SK-MEL-5 (cell line): Measurements from ENCODE around the gene CHN2. TPM values are rescaled to one million over a fixed set of nuclear protein-coding genes. Genes with fewer than 3 reads are reported as not detected.
"Not testable (repeated sequence)": the region's sequence is repeated elsewhere in the genome, so short reads cannot be mapped to it uniquely, and the experiment has no call there.

Experiments used
- DNase-seq: peaks from one replicate; pipeline ENCODE4 v3.0.0-alpha.2; 2016; ENCODE audit warnings: low read depth, low spot score
- in situ Hi-C: cut with HindIII; loops from 2 replicates; pipeline ENCODE4 v1.10.0; 2016; ENCODE audit warnings: low sequenced_read_pairs, high pct_unique_total_duplicates, low pct_unique_long_range_greater_than_20kb
- total RNA-seq: library from RNA; depleted of rRNA; stranded (reverse); fragments of >200 nt; shearing (Covaris generic); gene quantifications from 2 replicates; pipeline ENCODE4 v1.2.3, GENCODE V29; 2014

Gene CHN2
- total RNA-seq, 1 experiment from 2014 or later, result 39.5 TPM

GRCh38 chr7:29242265-29242664 is 47.7 kb downstream of the CHN2 start:
- in situ Hi-C loops, result no loop called here
- no peak for DNase-seq

DNA sequence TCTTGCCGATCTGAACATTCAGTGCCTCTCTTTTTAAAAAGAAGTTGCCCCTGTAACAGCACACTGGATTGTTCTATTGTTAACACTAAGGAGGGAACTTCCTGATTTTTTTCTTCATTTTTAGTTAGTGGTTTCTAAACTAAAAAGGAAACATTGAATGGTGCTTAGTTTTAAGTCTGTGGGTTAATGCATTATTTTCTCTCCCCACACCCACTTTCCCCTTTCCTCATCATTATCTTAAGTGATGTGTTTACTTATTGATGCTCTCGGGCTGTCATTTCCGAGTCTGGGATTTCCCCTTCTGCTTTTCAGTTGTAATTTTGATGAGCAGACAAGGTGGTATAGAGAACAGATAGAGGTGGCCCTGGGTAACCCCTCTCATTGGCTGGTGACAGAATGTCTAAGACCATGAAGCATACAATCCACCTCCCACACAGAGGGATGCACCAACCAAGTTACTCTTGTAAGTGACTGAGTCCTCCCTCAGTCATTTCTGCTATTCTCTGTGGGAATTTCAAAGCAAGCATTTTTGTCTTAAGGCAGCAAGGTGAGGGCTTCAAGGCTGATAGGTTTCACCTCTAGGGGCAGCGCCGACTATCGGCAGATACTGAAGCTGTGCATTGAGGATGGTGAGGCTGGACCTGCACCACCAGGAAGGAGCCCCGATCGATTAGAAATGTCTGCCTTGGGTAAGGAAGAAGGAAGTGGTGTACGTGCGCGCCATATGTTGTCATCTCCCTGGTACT is 49.5 kb downstream of the CHN2 start:
- in situ Hi-C loops, result no loop called here
- peak; percentile 41 for DNase-seq

DNA sequence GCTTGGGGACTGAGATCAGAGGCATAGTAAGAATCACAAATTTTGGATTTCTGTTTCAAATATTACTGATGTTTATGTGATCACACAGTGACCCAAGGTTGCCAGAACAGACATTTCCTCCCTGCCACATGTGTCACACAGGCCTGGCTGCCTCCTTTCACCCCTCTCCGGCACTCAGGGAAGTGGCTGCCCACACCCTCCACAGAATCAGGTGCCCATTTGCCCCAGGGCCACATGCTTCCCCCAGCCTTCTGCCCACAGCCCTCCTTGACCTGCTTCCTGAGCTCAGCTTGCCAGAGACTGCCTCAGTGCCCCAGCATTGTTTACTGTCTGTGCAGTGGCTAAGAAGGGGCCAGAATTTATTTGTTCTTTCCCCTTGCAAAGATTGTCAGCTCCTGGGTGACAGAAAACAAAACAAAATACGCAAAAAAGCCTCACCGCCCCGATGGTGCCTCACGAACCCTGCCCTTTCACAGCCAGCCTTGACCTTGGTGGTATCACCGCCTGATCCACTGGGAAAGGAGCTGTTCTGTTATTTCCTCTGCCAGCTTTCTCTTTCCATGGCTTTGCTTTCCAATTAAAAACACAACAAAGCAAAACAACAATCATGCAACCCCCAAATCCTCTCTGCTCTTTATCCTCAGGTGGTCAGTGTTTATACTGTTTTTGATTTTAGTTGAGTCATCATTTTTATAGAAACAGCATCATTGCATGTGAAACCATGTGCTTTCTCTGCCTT is 52.8 kb downstream of the CHN2 start:
- DNase-seq, result no peak
- in situ Hi-C loops, result no loop called here

DNA sequence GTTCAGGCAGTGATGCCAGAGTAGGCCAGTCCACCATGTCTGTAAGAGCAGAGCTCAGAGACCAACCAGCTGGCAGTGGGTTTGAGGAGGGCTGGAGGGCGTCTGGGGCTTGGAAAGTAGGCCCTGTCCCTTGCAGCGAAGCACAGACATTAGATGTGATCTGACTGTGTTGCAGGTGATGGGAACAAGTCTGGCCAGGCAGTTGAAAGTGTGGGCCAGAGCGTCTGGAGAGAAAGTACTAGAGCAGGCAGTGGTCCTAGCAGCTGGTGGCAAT is 53.3 kb downstream of the CHN2 start:
- in situ Hi-C loops, result no loop called here
- no peak for DNase-seq

DNA sequence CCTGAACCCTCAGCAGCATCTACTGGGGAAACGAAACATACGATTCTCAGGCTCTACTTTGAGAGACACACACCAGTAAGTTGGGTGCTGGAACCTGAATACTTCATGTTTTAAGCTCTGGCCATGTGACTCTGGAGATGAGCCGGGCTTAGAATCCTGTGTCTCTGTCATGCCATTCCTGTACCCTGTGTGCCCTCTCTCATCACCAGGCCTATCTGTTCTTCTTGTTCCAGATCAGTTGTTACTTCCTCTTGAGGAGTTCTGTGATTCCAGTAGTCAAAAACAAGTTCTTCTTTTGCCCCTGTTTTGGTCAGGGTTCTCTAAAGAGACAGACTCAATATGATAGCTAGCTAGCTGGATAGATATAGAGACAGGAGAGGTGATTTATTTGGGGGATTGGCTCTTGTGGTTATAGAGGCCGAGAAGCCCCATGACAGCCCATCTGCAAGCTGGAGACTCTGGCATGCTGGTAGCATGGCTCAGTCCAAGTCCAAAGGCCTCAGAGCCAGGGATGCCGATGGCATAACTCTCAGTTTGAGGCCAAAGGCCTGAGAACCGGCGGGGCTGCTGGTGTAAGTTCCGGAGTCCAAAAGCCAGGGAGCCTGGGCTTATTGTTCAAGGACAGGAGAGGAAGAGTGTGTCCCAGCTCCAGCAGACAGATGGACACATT is 54.3 kb downstream of the CHN2 start:
- in situ Hi-C loops, result no loop called here
- no peak for DNase-seq

- DNase-seq, result no peak
- in situ Hi-C loops, result no loop called here
Observed at GRCh38 chr7:29249383-29249750, 54.8 kb downstream of the CHN2 start.

DNA sequence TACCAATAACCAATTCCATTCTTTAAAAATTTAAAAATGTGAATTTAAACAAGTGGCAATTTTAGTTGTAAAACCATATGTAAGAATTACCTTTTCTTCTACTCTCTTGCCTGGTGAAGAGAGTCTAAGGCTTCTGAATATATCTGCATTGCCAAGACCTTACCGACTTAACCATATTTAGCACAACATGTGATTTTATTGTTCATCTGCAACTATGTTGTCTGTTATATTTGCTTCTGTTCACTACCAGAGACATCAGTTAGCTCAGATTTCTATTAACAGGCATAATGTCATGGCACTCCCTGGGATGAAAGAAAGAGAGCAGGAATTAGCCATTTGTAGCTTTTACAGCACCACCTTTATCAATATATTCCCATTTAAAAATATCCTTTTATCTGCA is 55.3 kb downstream of the CHN2 start:
- no peak for DNase-seq
- in situ Hi-C loops, result no loop called here

GRCh38 chr7:29253225-29253624 is 58.6 kb downstream of the CHN2 start:
- in situ Hi-C loops, result no loop called here
- DNase-seq, result no peak

- in situ Hi-C loops, result no loop called here
- peak; percentile 89 for DNase-seq
Observed at GRCh38 chr7:29254591-29254990, 60.0 kb downstream of the CHN2 start.

DNA sequence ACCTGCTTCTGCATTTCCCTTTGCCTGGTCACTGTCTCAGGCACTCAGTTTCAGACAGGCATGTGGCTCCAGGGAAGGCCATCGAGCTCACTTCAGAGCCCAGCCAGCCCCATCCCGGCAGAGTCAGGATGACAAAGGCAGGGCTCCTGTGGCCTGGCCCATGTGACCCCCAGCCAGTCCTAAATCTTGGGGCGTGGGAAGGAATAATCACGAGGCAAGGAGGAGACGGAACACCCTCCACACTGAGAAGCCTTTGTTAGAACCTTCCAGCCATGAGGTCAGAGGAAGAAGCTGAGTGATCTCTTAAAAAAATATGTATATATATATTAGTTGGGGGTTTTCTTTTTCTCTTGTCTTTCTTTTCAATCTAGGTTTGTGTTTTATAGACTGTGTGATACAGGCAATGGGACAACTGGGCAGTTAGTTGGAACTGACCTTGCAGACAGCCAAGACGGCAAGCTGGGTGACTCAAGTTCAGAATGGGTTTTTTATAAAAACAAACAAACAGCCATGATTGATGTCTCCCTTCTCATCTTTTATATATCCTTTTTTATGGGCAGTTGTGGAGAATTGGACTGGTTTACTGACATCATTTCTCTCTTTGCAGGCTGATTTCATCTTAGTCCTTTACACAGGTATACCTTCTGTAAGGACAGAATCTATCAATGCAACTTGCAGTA is 60.8 kb downstream of the CHN2 start:
- DNase-seq, result peak; percentile 93
- in situ Hi-C loops, result no loop called here

DNA sequence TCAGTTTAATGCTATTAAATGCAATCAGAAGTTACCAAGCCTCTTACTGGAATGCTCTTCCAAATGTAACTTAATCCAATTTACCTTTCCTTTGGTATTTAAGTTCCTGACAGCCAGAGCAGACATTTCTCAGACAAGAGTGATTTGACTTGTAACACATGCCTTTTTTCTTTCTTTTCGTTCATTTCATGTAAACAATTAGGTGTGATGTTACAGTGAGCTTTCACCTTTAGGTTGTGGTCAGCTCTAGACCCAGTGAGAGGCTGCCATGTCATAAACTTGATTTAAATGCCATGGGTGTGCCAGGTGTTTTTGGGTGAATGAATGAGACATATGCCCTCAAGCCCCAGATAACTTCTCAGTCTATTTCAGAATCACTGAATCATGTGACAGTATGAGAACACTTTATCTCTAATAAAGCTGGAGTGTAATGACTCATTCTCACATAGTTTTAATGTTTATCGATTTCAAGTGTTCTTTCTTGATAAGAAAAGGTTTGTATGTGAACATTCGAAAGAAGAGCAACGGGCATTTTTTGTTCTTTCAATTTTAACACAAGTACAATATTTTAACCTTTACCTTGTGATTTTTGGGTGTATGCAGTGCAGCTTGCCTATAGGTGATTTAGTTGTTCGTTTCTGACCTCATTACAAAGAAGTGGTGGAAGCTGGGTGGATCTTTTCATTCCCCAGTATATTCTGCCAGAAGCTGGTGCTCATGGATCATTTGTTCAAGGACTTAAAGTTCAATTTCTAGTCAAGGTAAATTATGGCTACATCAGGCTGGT is 61.5 kb downstream of the CHN2 start:
- DNase-seq, result peak; percentile 61
- in situ Hi-C loops, result no loop called here

- DNase-seq, result no peak
- in situ Hi-C loops, result no loop called here
Observed at GRCh38 chr7:29256693-29257002, 62.1 kb downstream of the CHN2 start.

DNA sequence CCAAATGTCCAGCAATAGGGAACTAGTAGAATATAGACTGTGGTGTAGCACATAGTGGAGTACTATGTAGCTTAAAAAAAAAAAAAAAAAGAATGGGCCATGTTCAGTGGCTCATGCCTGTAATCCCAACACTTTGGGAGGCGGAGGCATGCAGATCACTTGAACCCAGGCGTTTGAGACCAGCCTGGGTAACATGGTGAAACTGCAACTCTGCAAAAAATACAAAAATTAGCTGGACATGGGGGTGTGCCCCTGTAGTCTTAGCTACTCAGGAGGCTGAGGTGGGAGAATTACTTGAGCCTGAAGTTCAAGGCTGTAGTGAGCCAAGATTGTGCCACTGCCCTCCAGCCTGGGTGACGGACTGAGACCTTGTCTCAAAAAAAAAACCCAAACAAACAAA is 64.4 kb downstream of the CHN2 start:
- DNase-seq, result no peak
- in situ Hi-C loops, result no loop called here

GRCh38 chr7:29262191-29262917 is 67.8 kb downstream of the CHN2 start:
- in situ Hi-C loops, result no loop called here
- DNase-seq, result no peak

DNA sequence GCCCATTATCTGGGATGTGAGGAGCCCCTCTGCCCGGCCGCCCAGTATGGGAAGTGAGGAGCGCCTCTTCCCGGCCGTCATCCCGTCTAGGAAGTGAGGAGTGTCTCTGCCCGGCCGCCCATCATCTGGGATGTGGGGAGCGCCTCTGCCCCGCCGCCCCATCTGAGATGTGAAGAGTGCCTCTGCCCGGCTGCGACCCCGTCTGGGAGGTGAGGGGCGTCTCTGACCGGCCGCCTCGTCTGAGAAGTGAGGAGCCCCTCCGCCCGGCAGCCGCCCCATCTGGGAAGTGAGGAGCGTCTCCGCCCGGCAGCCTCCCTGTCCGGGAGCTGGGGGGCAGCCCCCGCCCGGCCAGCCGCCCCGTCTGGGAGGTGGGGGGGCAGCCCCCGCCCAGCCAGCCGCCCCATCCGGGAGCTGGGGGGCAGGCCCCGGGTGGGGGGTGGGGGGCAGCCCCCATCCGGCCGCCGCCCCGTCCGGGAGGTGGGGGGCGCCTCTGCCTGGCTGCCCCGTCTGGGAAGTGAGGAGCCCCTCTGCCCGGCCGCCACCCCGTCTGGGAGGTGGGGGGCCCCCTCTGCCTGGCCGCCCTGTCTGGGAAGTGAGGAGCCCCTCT is 69.1 kb downstream of the CHN2 start:
- in situ Hi-C loops, DNase-seq: not testable (repeated sequence)

GRCh38 chr7:29265208-29265923 is 70.8 kb downstream of the CHN2 start:
- in situ Hi-C loops, result no loop called here
- DNase-seq, result peak; percentile 26
